Erythroblast (primary cell): ENCODE results near the gene AKAP13.

Experiments
- GATA1 ChIP-seq: IDR thresholded peaks from 2 replicates; pipeline ENCODE4 v1.6.1; 2011; ENCODE audit warnings: low read depth, mild to moderate bottlenecking, control low read depth, low read length, moderate library complexity
- POLR2A ChIP-seq: IDR thresholded peaks from 2 replicates; pipeline ENCODE4 v1.6.1; 2011; ENCODE audit warnings: mild to moderate bottlenecking, low read length

DNA sequence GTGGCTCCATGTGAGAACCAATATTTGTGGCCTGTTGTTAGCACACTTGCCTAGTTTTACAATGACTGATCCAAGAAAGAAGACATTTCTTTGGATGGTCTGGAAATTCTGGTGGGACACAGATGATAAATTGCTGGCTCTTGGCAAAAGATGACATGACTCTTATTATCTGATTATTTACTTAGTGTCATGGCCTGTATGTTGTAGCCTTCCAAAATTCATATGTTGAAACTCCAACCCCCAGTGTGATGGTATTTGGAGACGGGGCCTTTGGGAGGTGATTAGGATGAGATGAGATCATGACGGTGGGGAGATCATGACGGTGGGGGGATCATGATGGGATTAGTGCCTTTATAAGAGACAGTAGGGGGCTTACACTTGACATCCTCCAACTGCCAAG lies 30.0 kb upstream of the AKAP13 start:
- no peak for TF ChIP-seq POLR2A
- no peak for TF ChIP-seq GATA1
